Inflammatory macrophage (primary cell): Measurements from ENCODE around the gene B3GALNT1.

Experiments used
- DNase-seq, 2 donors: peaks; one replicate each; pipeline ENCODE4 v3.0.0-alpha.2; 2020 to 2022
- total RNA-seq, 18 experiments: gene quantifications; one replicate each; lab custom pipeline; 2026; ENCODE audit warnings: mixed read lengths in 6 of 18, inconsistent platforms in 2 of 18; lab: John Stamatoyannopoulos, UW

The B3GALNT1 gene
- total RNA-seq = 0.40 to 7.7 (median 3.1) reads per million in 18 experiments

- DNase-seq = peak in 1 of 2 donors; percentile 16
Measured at GRCh38 chr3:161104561-161105551, at the start of gene B3GALNT1. TSS of gene B3GALNT1 (minus strand) at chr3:161105349. CDS start at chr3:161086754, 18,595 bp downstream.

- no peak for DNase-seq
Measured at GRCh38 chr3:161153480-161153879, 48.3 kb upstream of the B3GALNT1 start.

GRCh38 chr3:161150001-161150525 lies 44.9 kb upstream of the B3GALNT1 start:
- no peak for DNase-seq

GRCh38 chr3:161149529-161149928 lies 44.4 kb upstream of the B3GALNT1 start:
- no peak for DNase-seq

GRCh38 chr3:161148832-161149475 lies 43.8 kb upstream of the B3GALNT1 start:
- no peak for DNase-seq

- no peak for DNase-seq
Measured at GRCh38 chr3:161142486-161142885, 37.3 kb upstream of the B3GALNT1 start.

GRCh38 chr3:161139686-161140085 lies 34.5 kb upstream of the B3GALNT1 start:
- no peak for DNase-seq

- DNase-seq = no peak
Measured at GRCh38 chr3:161137260-161137659, 32.1 kb upstream of the B3GALNT1 start.

- DNase-seq = no peak
Measured at GRCh38 chr3:161132391-161132790, 27.2 kb upstream of the B3GALNT1 start.

GRCh38 chr3:161126495-161126894 lies 21.3 kb upstream of the B3GALNT1 start:
- DNase-seq = no peak

- DNase-seq = no peak
Measured at GRCh38 chr3:161117646-161118045, 12.5 kb upstream of the B3GALNT1 start.

GRCh38 chr3:161108840-161109239 lies 3.7 kb upstream of the B3GALNT1 start:
- peak in 1 of 2 donors; percentile 19 for DNase-seq

- no peak for DNase-seq
Measured at GRCh38 chr3:161107311-161107710, 2.2 kb upstream of the B3GALNT1 start.

GRCh38 chr3:161103776-161104385 lies 1.3 kb downstream of the B3GALNT1 start:
- DNase-seq = no peak

GRCh38 chr3:161101609-161102008 lies 3.5 kb downstream of the B3GALNT1 start:
- no peak for DNase-seq

- no peak for DNase-seq
Measured at GRCh38 chr3:161100994-161101393, 4.2 kb downstream of the B3GALNT1 start.

- no peak for DNase-seq
Measured at GRCh38 chr3:161096771-161097367, 8.3 kb downstream of the B3GALNT1 start.

GRCh38 chr3:161093895-161094294 lies 11.3 kb downstream of the B3GALNT1 start:
- DNase-seq = no peak

- no peak for DNase-seq
Measured at GRCh38 chr3:161084277-161084676, 20.9 kb downstream of the B3GALNT1 start.

- no peak for DNase-seq
Measured at GRCh38 chr3:161083131-161083530, 22.0 kb downstream of the B3GALNT1 start.

GRCh38 chr3:161082063-161082462 lies 23.1 kb downstream of the B3GALNT1 start:
- DNase-seq = peak; percentile 30 to 40

GRCh38 chr3:161081633-161082032 lies 23.5 kb downstream of the B3GALNT1 start:
- DNase-seq = peak in 1 of 2 donors; percentile 47
